ENCODE results near the gene TOP2A.

TOP2A gene

DNA sequence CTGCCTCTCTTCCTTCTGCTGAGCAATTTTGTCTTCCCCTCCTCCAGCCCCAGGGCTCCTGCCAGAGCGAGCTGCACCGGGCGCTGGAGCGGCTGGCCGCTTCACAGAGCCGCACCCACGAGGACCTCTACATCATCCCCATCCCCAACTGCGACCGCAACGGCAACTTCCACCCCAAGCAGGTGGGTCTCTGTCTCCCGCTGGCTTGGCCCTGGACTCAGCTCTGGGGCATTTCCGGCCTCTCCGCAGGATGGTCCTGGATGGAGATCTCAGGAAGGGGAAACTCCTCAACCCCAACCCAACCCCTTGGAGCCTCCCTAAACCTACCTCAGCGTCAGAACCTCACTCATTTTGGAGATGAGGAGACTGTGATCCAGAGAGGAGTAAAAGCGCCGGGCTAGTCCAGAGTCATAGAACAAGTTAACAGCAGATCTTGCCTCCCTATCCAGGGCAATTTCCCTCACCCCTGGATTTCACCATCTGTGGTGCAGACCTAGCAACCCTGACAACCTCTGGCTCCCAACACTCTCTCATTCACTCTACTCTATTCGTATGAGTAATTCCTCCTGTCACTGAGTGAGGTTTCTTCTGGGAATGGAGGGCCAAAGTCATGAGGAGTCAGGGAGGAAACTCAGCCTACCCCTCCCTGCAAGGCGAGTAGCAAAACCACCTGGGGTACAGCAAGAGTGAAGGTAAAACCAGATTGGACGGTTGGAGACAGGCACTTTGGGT, 36.4 kb upstream of the TOP2A start:
- no peak for DNase-seq

DNA sequence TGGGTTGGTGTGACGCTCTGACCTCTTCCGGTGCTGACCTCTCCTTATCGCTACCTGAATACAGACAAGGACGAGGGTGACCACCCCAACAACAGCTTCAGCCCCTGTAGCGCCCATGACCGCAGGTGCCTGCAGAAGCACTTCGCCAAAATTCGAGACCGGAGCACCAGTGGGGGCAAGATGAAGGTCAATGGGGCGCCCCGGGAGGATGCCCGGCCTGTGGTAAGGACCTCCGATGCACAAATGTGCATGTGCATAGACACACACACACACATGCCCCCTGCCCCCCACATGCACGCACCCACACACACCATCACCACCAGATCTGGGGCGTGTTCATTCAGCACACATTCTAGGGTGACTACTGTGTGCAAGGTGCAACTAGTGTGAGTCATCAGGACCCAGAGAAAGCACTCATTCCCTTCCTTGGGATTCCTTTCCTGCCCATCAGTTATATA, 35.3 kb upstream of the TOP2A start:
- DNase-seq = no peak

DNA sequence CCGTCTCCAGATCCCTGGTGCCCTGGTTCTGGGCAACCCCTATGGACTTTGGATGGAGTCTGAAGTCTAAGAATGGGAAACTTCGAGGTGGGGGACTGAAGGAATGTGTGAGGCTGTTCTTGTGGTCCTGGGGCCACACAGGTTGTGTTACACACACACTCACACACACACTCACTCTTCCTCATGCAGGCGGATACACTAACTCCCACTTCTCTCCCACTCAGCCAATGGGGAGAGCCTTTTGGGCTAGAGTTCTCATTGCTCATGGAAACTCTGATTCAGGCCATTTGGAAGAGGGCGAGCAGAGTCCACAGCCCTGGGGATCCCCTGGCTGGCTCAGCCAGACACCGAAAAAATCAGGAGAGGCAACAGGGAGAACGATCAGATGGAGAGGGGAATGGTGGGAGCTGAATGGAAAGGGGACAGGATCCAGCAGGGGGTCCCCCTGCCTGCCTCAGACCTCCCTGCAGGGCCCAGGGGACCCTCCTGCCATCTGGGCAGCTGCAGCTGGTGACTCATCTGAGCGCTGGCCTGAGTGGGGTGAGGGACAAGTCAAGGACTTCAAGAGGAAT, 34.6 kb upstream of the TOP2A start:
- DNase-seq = no peak

DNA sequence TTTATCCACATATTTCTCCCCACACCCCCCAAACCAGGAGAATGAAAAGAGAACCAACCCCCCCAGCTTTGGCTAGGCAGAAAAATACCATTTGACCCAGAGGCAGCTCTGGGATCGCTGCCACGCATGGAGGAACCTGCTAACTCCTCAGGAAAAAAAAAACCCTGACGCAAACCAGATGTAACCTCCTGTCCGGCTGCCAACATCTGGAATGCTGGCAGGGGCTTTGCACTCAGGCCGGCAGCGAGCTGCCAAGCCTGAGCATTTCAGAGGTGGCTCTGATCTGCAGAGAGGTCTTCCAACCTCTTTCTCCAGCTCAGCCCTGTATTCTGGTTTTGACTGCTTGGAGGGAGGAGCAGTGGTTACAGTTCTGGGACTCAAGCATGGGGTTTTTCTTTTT, 33.7 kb upstream of the TOP2A start:
- no peak for DNase-seq

DNA sequence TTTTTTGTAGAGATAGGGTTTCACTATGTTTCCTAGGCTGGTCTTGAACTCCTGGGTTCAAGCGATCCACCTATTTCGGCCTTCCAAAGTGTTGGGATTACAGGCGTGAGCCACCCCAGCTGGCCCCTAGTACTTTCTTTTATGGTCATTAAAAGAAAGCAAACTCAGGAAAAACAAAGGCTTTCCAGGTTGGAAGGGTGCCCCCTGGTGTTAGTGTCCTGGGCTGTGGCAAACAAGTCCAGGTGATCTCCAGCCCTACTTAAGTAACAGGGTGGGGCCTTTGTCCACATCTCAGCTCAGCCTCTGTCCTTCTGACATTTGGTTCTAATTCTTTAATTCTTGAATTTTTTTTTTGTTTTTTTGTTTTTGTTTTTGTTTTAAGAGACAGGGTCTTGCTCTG, 32.5 kb upstream of the TOP2A start:
- peak; percentile 32 for DNase-seq

DNA sequence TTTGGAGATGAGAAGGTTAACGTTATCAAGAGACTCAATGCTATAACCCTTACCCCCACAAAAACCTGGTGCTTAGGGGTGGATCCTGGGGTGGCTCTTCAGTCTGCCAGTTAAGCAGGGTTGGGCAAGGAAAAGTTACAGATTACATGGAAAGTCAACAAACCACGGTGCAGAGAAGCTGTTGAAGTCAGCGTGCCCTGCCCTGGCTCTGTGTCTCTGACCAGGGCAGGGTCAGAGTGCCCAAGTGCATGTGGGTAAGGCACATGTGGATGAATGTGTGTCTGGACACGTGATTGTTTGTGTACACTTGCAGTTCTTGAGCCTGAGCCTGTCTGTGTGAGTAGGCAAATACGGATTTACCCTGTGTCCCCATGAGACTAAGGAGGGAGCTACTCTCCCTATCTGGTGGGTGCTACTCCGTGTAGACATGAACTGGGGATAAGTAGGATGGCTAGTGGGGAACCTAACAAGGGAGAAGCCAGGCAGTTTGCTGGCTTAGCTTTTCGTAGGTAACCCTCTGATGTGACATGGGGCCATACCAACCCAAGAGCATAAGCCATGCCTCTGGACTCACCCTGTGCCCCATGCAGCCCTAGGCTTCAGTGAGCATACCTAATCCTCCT, 31.1 kb upstream of the TOP2A start:
- DNase-seq = no peak

DNA sequence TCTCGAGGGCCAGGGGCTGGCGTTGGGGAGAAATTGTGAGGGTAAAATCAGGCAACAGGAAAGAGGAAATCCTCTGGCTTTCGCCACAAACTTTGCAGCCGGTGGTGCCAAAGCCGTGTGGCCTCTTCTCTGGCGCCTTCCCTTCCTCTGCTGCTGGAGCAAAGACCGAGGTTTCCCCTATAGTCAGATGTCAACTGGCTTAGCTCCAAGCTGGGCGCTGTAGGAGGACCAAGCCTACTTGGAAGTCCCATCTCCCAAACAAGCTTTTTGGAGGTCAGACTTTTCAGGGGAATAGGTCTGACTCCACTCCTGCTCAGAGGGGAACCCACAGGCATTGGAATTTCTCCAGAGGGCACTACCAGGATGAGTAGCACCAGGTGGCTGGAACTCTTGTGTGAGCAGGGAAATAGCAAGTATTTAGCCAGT, 30.5 kb upstream of the TOP2A start:
- no peak for DNase-seq

DNA sequence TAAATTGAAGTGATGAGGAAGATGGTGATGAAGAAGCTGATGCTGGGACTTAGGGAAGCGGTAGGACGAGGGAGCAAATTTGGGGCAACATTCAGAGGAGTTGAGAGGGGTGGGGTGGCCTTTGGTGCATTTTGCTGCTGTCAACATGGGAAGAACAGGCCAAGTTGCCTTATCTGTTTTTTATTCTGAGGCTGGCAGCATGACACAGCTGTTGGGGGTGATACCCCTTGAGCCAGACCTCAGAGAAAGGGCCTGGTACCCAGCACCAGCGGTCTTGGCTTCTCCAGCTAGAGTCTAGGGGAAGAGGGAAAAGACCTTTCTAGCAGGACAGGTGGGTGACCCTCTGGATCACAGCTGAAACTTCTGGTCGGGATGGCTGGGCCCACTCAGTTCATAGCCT, 30.1 kb upstream of the TOP2A start:
- no peak for DNase-seq

DNA sequence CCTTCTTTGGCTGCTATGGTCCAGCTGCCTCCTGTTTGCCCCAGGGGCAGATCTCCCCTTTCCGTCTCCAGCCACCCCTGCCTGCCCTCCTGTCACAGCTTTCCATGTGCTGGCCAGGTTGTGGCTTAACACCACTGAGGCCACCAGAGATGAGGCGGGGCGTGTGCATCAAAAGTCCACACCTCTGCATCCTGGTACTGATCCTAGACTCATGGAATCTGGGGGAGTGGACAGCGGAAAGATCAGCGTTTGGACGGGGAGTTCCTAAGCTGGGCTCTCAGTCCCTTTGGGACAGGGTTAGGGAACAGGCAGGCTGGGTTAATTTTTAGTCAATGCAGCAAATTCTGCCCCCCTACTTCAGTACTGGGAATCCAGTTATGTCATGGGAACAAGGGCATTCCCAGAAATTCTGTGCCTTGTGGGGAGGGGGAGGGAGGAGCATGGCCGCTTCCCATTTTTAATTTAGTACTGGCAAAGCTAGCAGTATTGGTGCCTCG, 29.5 kb upstream of the TOP2A start:
- no peak for DNase-seq

DNA sequence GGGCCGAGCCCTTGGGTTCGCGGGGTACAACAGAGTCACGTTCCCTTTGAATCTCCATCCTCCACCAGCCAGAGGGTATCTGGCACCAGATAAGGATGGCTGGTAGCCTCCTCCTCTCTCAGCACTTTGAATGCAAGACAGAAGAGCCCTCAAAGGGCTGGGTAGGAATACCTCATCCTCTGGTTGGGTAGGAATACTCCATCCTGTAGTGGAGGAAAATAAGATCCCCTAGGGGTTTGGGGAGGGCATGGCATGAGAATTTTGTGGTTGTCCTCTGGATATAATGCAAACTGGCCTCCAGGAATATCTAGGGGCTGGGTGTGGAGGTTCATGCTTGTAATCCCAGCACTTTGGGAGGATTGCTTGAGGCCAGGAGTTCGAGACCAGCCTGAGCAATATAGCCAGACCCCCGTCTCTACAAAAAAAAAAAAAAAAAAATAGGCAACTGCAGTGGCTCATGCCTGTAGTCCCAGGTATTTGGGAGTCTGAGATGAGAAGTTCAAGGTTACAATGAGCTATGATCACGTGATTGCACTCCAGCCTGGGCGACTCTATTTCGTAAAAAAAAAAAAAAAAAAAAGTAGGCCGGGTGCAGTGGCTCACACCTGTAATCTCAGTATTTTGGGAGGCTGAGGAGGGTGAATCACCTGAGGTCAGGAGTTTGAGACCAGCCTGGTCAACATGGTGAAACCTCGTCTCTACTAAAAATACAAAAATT, 28.2 kb upstream of the TOP2A start:
- no peak for DNase-seq

DNA sequence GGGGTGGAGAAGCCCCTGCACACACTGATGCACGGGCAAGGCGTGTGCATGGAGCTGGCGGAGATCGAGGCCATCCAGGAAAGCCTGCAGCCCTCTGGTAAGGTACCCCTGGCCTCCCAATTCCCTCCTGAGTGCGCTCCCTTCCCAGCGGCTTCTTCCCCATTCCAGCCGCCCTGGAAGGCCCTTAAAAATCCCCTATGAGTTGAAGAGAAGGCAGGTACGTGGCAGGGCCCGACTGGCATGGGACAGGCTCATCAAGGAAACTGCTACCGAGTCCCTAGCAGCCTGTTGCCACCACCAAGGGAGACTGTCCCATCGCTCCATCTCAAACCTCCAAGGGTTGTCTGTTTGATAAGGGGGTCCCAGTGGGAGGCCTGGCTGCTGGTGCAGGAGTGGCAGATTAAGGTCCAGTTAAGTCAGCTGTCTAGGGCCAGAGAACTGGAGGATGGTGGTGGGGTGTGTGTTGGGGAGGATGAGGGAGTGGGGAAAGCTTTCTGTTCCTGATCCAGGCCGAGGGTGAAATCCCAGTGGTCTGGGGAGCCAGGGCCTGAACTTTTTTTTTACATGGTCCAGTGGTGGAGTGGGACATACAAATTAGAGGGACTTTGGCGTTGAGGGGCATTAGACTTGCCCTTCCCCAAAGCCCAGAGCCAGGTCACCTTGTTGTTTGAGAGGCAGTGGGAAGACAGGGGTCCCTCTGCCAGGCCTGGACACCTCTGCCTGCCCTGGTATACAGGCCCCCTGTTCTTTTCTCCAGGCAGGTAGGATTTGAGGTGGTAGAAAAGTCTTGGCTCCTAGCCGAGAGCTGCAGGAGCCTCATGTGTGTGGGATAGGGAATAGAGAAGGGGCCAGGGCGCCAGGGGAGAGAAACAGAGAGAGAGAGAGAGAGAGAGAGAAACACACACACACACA, 26.5 kb upstream of the TOP2A start:
- DNase-seq = peak; percentile 27

DNA sequence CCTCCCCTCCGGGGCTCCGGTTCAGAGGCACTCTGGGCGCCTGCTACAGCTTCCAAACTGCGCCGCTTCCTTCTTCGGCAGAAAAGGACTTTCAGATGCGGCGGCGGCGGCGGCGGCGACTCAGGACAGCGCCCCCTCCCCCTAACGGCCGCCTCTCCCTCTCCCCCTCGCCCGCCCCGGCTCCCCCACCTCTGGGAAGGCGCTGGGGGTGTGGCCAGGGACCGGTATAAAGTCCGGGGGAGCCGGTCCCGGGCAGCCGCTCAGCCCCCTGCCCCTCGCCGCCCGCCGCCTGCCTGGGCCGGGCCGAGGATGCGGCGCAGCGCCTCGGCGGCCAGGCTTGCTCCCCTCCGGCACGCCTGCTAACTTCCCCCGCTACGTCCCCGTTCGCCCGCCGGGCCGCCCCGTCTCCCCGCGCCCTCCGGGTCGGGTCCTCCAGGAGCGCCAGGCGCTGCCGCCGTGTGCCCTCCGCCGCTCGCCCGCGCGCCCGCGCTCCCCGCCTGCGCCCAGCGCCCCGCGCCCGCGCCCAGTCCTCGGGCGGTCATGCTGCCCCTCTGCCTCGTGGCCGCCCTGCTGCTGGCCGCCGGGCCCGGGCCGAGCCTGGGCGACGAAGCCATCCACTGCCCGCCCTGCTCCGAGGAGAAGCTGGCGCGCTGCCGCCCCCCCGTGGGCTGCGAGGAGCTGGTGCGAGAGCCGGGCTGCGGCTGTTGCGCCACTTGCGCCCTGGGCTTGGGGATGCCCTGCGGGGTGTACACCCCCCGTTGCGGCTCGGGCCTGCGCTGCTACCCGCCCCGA, 25.7 kb upstream of the TOP2A start, which contains the start of gene IGFBP4:
Gene IGFBP4, plus strand, starts transcription at position 255 of the 792 bp plus-strand sequence. Its CDS starts 286 bp downstream, at position 541.
- peak; percentile 77 for DNase-seq

DNA sequence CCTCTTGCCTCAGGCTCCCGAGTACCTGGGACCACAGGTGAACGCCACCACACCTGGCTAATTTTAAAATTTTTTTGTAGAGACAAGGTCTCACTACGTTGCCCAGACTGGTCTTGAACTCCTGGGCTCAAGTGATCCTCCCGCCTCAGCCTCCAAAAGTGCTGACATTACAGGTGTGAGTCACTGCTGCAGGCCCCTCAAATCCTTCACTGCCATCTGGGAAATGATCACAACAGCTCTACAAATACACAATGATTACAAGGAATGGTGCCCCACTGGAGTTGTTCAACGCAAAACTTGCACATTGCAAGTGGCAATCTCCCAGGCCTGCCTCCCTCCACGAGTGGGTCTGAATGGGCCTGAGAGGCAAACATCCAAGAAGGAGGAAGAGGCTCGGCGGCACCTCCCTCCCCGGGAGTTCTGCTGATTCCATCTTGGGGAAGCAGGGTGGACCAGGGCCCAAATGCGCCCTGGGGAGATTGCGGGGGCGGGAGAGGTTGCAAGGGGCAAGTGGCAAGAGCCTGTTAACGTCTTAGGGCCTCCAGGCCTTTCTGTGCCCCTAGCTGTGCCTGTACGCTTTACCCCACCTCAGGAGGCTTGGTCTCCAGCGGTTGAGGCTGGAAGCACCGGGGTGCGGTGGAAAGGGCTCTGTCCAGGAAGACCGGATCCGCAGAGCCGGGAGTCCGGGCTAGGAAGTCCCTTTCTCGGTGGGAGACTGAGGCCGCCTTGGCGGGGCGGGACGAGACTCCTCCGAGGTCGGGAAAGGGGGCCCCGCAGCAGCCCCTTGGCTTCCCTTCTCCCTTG, 24.9 kb upstream of the TOP2A start:
- DNase-seq = no peak

DNA sequence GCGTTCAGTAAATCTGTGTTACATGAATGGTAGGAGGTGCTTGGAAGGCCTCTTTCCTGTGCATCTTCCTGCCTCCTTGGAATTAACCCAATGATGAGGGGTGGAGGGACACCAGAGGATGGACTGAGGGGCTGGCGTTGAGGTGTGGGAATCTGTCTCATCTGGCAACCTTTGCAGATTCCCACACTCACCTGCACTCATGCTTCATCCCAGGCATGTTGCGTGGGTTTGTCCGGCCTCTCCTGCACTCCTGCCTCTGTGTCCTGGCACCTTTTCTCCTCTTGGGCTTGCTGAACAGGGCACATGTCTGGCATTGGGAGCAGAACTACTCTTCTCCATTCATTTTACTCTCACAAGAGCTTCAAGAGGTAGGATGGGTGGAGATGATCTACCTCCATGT, 22.5 kb upstream of the TOP2A start:
- DNase-seq = no peak

DNA sequence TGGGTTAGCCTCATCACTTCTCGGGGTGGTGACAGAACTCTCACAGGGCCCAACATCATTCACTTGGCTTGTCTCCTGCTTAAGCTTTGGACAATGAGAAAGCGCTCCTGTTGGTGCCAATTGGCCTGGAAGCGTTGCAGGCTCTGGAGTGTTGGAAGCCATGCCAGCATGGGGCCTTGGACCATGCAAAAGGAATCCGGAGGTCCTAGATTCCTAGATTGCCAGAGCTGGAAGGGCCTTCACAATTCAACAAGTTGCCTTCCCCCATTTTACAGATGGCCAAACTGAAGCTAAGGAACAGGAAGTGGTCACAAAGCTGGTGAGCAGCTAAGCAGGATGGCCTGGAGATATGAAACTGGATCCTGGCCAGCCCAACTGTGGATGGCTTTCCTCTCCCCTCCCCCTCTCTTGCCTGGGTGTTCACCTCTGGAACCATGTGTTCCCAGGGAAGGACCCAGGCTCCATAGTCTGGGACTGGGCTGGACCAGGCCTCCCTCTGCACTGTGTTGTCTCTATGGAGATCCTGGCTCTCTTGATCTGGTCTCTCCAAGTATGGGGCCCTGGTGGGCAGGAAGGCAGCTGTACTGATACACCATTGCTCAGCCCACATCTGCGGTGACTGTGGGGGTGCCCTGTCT, 19.5 kb upstream of the TOP2A start:
- no peak for DNase-seq

DNA sequence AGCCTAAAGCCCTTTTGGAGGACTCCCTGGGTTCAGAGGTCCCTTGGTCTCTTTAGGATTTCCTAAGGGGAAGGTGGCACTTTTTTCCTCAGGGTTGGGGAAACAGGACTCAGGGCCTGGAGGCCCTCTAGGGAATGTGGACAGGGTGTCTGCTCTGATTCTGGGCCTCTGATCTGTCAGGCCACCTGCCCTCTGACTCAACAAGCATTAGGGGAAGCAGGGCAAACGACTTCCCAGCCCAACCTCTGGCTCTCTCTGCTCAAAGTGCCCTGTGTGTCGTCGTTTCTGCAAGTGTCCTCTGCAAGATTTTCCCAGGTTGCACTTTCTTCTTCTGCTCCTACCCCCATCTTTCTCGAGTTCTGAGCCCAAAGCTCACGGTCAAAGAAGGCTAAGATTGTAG, 18.9 kb upstream of the TOP2A start:
- no peak for DNase-seq

DNA sequence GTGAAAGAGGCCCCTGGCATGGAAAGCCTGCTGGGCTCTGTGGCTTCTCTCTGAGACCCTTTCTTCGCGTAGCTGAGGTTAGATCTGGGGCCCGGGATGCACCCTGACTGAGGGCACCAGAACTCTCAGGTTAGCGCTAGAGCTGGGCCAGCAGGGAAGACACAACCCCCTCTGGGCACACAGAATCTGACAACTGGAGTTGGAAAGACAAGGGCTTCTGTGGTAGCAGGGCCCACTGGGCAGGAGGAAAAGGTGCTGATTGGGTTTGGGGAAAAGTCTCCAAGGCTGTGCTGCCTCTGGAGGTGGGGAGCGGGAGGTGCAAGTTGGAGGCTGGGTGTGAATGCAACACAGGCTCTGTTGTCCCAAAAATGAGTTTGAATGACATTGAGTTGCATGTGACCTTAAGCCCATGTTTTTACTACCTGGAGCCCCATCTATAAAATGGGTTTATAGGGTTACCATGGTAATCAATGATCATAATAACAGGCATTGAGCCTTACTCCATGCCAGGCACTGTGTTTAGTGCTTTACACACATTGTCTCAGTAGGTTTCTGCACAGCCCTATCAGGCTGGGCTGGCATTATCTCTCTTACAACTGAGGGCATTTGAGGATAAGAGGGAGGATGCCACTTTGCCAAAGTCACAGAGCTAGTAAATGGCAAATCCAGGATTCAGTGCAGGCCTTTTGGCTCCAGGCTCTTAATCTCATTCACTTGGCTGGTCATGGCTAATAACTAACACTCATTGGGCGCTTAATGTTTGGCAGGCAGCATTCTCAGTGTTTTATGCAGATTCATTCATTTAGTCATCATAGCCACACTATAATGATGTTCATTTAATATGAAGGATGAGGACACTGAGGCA, 16.1 kb upstream of the TOP2A start:
- DNase-seq = no peak

DNA sequence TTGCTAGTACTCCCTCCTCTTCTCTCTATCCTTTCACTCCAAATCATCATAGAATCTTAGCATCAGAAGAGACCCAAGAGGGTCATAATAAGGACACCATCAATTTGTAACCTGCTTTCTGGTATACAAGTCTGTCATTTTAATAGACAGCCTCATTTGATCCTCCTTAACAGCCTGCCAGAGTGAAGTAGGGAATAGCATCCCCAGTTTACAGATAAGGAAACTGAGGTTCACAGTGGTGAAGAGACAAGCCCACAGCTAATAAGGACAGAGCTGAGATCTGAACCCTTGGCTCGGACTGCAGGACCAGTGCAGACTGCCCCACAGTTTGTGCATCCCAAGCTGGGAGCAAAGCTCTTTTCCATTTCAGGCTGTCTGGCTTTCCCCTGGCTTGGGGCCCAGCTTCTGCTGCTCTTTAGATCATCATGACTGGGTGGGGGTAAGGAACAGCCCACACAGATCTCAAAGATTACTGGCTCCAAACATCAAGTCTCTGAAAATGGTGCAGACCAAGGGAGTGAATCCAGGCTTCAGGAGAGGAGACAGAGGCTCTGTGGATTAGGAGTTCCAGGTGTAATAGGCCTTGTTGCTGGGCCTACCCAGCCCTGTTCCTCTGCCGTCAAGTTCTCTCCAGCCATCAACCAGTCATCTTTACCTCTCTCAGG, 15.3 kb upstream of the TOP2A start:
- DNase-seq = no peak

DNA sequence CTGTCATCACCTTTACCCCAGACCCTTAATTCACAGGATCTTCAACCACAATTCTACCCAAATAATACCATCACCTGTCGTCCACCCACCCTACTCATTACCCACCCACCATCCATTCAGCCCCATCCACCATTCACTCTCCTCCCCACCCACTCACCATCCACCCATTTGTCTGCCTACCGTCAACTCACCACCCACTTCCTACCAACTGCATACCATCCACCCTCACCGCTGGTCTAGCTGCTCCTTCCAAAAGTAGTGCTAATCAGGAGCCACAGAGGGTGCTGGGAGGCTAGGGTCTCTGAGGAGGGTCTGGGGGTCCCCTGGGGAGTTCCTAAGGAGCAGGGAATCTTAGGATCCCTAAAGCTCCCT, 13.5 kb upstream of the TOP2A start:
- DNase-seq = peak; percentile 10
